HepG2 (cell line): ENCODE results near the gene RAB5B. TPM values are rescaled to one million over a fixed set of nuclear protein-coding genes. Genes with fewer than 3 reads are reported as not detected.

Experiments used
- HNRNPL ChIP-seq: fragments of 200-400 bp; formaldehyde crosslinking; IDR thresholded peaks from 2 replicates; pipeline ENCODE4 v1.6.1; 2017; ENCODE audit warnings: mild to moderate bottlenecking, low read depth, low read length
- KDM5B ChIP-seq: sonication (generic); formaldehyde crosslinking; IDR thresholded peaks from 2 replicates; pipeline ENCODE4 v1.4.0; 2020; ENCODE audit warnings: missing genetic modification reagents, mild to moderate bottlenecking, borderline replicate concordance
- KLF16 ChIP-seq, 2 experiments: sonication (generic) in 1 of 2; formaldehyde crosslinking in 1 of 2; IDR thresholded peaks; 2 replicates each; pipeline versions ENCODE4 v1.6.1 to v1.8.0; 2016 to 2023; ENCODE audit warnings: missing genetic modification reagents in 2 of 2, missing compliant biosample characterization in 1 of 2
- MTA1 ChIP-seq: sonication (generic); formaldehyde crosslinking; IDR thresholded peaks from 2 replicates; pipeline ENCODE4 v1.4.0; 2020; ENCODE audit warnings: missing genetic modification reagents, mild to moderate bottlenecking, borderline replicate concordance
- NRL ChIP-seq: sonication (generic); formaldehyde crosslinking; IDR thresholded peaks from 2 replicates; pipeline ENCODE4 v1.5.0; 2020; ENCODE audit warnings: missing genetic modification reagents, mild to moderate bottlenecking, moderate library complexity, borderline replicate concordance
- RAD51 ChIP-seq: fragments of 450-650 bp; IDR thresholded peaks from 2 replicates; pipeline ENCODE4 v1.6.1; 2016; ENCODE audit warnings: borderline replicate concordance
- RFXANK ChIP-seq: IDR thresholded peaks from 2 replicates; pipeline ENCODE4 v1.6.1; 2016
- SAFB2 ChIP-seq: sonication (generic); formaldehyde crosslinking; IDR thresholded peaks from 2 replicates; pipeline ENCODE4 v1.5.1; 2020; ENCODE audit warnings: missing genetic modification reagents, low read depth, mild to moderate bottlenecking, borderline replicate concordance
- TAF1 ChIP-seq: sonication (generic); formaldehyde crosslinking; IDR thresholded peaks from 2 replicates; pipeline ENCODE4 v1.4.0; 2020; ENCODE audit warnings: missing genetic modification reagents
- ZIK1 ChIP-seq: sonication (generic); formaldehyde crosslinking; IDR thresholded peaks from 2 replicates; pipeline ENCODE4 v1.5.0; 2020; ENCODE audit warnings: mild to moderate bottlenecking, low read depth, missing genetic modification reagents, borderline replicate concordance
- ZMAT3 ChIP-seq: sonication (generic); formaldehyde crosslinking; conservative IDR thresholded peaks from 2 replicates; pipeline ENCODE4 v1.7.0; 2021; ENCODE audit warnings: missing genetic modification reagents
- ZNF224 ChIP-seq: sonication (generic); formaldehyde crosslinking; IDR thresholded peaks from 2 replicates; pipeline ENCODE4 v1.5.0; 2020; ENCODE audit warnings: mild to moderate bottlenecking, missing genetic modification reagents
- ZNF235 ChIP-seq: sonication (generic); formaldehyde crosslinking; IDR thresholded peaks from 2 replicates; pipeline ENCODE4 v1.8.1; 2023; ENCODE audit warnings: mild to moderate bottlenecking, missing genetic modification reagents, borderline replicate concordance
- ZNF547 ChIP-seq: sonication (generic); formaldehyde crosslinking; IDR thresholded peaks from 2 replicates; pipeline ENCODE4 v1.5.1; 2020; ENCODE audit warnings: mild to moderate bottlenecking, missing genetic modification reagents
- ZNF614 ChIP-seq: IDR thresholded peaks from 2 replicates; pipeline ENCODE4 v1.6.1; 2018; ENCODE audit warnings: missing biosample characterization, missing genetic modification reagents, inconsistent platforms, borderline replicate concordance
- ZNF616 ChIP-seq: sonication (generic); formaldehyde crosslinking; IDR thresholded peaks from 2 replicates; pipeline ENCODE4 v1.5.0; 2020; ENCODE audit warnings: low read depth, mild to moderate bottlenecking, missing genetic modification reagents
- polyA plus RNA-seq, 8 experiments: library from polyadenylated mRNA; depleted of rRNA in 3 of 8; stranded (reverse) in 7 of 8; unstranded in 1 of 8; fragments of >200 nt; fragmentation: Illumina TruSeq in 4 of 8; extraction: Trizol in 4 of 8; gene quantifications; 2 replicates each; pipeline versions ENCODE4 v1.2.1 to v1.2.3, GENCODE V29; 2011 to 2016; ENCODE audit warnings: low read depth in 4 of 8, missing spikeins in 1 of 8, mixed read lengths in 1 of 8; ENCODE audit not compliant: insufficient read depth in 1 of 8
- total RNA-seq, 5 experiments: library from RNA; depleted of rRNA; stranded (reverse); fragments of >200 nt; fragmentation: Illumina TruSeq; extraction: Trizol; gene quantifications; 2 replicates each; pipeline ENCODE4 v1.2.3, GENCODE V29; 2016; ENCODE audit warnings: low read depth in 1 of 5
- TF ChIP-seq, protein P1 (sequence below): IDR thresholded peaks from 2 replicates; pipeline ENCODE4 v1.6.1; 2016; ENCODE audit warnings: low read depth
- TF ChIP-seq, protein P2 (sequence below): sonication (generic); formaldehyde crosslinking; IDR thresholded peaks from 2 replicates; pipeline ENCODE4 v1.5.0; 2020; ENCODE audit warnings: missing genetic modification reagents
- TF ChIP-seq, protein P3 (sequence below): sonication (generic); formaldehyde crosslinking; IDR thresholded peaks from 2 replicates; pipeline ENCODE4 v1.5.1; 2020; ENCODE audit warnings: mild to moderate bottlenecking, missing genetic modification reagents, moderate library complexity
- TF ChIP-seq, protein P4 (sequence below): sonication (generic); formaldehyde crosslinking; IDR thresholded peaks from 2 replicates; pipeline ENCODE4 v1.4.0; 2020; ENCODE audit warnings: missing genetic modification reagents

RAB5B gene
- total and polyA plus RNA-seq, 2 of the 13 experiments (the other 11 are each of a cell fraction or from before 2014, with no cell fraction given) = 26.0 to 68.3 TPM

DNA sequence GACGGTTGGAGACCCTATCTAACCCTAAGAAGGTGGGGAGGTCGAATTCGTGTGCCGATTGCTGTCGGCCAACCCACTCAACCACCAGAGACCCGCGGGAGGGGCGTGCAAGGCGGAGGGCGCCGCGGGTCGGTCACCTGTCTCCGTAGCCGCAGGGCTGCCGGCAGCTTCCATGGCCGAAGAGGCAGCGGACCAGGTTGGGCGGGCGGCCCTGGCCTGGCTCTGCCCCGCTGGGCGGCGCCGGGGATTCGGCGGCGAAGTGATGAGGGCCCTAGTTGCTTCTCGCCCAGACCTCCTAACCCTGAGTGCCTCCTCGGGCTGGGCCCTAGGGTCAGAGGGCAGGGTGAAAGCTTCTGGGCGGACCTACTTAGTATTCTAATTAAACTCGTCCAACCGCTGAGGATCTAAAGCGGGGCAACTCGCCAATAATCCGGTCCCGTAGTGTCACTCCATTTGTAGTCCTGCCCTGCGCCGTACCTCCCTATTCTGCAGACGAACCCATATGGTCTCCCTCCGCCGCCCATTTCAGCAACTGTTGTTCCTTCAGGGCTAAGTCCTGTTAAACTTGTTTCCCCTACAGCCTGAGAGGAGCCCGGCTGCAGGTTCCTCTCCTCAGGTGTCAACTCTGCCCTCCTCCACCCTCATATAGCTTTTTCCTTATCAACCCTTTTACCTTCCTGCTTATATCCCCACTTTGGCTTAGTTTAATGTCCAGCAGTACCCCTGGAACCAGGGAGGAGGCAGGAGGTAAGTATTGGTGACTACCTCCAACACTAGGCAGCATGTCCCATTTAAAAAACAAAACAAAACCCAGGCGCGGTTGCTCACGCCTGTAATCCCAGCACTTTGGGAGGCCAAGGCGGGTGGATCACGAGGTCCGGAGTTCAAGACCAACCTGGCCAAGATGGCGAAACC, 46.0 kb upstream of the RAB5B start, which contains the start of gene PYM1 (continued):
- TF ChIP-seq, protein P1, sequence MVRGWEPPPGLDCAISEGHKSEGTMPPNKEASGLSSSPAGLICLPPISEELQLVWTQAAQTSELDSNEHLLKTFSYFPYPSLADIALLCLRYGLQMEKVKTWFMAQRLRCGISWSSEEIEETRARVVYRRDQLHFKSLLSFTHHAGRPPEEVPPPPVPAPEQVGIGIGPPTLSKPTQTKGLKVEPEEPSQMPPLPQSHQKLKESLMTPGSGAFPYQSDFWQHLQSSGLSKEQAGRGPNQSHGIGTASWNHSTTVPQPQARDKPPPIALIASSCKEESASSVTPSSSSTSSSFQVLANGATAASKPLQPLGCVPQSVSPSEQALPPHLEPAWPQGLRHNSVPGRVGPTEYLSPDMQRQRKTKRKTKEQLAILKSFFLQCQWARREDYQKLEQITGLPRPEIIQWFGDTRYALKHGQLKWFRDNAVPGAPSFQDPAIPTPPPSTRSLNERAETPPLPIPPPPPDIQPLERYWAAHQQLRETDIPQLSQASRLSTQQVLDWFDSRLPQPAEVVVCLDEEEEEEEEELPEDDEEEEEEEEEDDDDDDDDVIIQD (CRISPR knock-in tag) = peak; percentile 42; the same call in 1 of the 2 replicates
- TF ChIP-seq TAF1 (CRISPR knock-in tag) (peak; percentile 77), ZNF235 (CRISPR knock-in tag) (0 out of 2 replicates have a peak, but pooled peaks have one; percentile 52), KLF16 (CRISPR knock-in tag; IDR thresholded peaks at IDR 0.05) (no peak), NRL (peak; percentile 24; the same call in 1 of the 2 replicates), RFXANK (no peak), ZMAT3 (CRISPR knock-in tag) (peak; percentile 42; the same call in 1 of the 2 replicates), KDM5B (CRISPR knock-in tag) (peak; percentile 43; the same call in 1 of the 2 replicates), RAD51 (no peak), HNRNPL (no peak), MTA1 (0 out of 2 replicates have a peak, but pooled peaks have one; percentile 15), ZNF616 (peak; percentile 33; the same call in 1 of the 2 replicates), ZNF614 (CRISPR knock-in tag) (peak; percentile 55; the same call in 1 of the 2 replicates), ZNF224 (CRISPR knock-in tag) (peak; percentile 60; the same call in 1 of the 2 replicates), SAFB2 (0 out of 2 replicates have a peak, but pooled peaks have one; percentile 30), ZNF547 (CRISPR knock-in tag) (peak; percentile 82; the same call in 1 of the 2 replicates), ZIK1 (CRISPR knock-in tag) (peak; percentile 23; the same call in 1 of the 2 replicates)
- TF ChIP-seq, protein P2, sequence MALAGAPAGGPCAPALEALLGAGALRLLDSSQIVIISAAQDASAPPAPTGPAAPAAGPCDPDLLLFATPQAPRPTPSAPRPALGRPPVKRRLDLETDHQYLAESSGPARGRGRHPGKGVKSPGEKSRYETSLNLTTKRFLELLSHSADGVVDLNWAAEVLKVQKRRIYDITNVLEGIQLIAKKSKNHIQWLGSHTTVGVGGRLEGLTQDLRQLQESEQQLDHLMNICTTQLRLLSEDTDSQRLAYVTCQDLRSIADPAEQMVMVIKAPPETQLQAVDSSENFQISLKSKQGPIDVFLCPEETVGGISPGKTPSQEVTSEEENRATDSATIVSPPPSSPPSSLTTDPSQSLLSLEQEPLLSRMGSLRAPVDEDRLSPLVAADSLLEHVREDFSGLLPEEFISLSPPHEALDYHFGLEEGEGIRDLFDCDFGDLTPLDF = no peak
- TF ChIP-seq, protein P3, sequence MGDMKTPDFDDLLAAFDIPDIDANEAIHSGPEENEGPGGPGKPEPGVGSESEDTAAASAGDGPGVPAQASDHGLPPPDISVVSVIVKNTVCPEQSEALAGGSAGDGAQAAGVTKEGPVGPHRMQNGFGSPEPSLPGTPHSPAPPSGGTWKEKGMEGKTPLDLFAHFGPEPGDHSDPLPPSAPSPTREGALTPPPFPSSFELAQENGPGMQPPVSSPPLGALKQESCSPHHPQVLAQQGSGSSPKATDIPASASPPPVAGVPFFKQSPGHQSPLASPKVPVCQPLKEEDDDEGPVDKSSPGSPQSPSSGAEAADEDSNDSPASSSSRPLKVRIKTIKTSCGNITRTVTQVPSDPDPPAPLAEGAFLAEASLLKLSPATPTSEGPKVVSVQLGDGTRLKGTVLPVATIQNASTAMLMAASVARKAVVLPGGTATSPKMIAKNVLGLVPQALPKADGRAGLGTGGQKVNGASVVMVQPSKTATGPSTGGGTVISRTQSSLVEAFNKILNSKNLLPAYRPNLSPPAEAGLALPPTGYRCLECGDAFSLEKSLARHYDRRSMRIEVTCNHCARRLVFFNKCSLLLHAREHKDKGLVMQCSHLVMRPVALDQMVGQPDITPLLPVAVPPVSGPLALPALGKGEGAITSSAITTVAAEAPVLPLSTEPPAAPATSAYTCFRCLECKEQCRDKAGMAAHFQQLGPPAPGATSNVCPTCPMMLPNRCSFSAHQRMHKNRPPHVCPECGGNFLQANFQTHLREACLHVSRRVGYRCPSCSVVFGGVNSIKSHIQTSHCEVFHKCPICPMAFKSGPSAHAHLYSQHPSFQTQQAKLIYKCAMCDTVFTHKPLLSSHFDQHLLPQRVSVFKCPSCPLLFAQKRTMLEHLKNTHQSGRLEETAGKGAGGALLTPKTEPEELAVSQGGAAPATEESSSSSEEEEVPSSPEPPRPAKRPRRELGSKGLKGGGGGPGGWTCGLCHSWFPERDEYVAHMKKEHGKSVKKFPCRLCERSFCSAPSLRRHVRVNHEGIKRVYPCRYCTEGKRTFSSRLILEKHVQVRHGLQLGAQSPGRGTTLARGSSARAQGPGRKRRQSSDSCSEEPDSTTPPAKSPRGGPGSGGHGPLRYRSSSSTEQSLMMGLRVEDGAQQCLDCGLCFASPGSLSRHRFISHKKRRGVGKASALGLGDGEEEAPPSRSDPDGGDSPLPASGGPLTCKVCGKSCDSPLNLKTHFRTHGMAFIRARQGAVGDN = peak; percentile 67; the same call in 1 of the 2 replicates
- TF ChIP-seq, protein P4, sequence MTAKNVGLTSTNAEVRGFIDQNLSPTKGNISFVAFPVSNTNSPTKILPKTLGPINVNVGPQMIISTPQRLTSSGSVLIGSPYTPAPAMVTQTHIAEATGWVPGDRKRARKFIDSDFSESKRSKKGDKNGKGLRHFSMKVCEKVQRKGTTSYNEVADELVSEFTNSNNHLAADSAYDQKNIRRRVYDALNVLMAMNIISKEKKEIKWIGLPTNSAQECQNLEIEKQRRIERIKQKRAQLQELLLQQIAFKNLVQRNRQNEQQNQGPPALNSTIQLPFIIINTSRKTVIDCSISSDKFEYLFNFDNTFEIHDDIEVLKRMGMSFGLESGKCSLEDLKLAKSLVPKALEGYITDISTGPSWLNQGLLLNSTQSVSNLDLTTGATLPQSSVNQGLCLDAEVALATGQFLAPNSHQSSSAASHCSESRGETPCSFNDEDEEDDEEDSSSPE (CRISPR knock-in tag) = peak; percentile 6; the same call in 1 of the 2 replicates
